ENCODE data around the gene THYN1.

THYN1 gene

DNA sequence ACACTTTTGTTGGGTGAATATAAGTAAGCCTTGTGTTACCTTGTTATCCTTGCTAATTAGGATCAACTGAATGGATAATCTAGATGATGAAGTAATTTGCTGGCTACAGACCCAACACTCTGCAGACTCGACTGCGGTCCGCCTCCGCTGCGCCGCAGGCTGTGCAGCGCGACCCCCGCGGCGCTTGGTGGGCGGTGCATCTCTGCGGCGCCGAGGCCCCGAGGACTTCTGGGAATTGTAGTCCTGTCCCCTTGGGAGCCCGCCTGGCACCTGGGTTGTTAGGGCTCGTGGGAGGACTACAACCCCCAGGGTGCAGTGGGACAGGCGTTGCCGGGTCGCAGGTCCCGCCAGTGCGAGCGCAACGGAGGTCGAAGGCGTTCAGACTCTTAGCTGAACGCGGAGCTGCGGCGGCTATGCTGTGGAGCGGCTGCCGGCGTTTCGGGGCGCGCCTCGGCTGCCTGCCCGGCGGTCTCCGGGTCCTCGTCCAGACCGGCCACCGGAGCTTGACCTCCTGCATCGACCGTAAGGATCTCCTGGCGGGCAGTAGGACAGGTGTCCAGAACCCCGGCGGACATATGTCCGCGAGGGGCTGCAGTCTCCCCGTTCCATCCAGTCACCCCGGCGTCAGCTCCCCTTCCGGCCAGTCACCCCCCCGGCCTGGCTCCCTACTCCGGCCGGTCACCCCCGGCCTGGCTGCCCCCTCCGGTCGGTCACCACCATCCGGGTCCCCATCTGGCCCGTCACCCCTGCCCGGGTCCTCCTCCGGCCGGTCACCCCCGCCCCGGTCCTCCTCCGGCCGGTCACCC, at the start of gene THYN1, which contains the start of gene ACAD8:
THYN1 (minus strand) TSS at position 165 of the 806 bp plus-strand sequence. CDS start 470 bp downstream, outside the sequence.
ACAD8 (plus strand) TSS at position 381 of the 806 bp plus-strand sequence; CDS start at position 414, 33 bp downstream.
- TF ChIP-seq GATA2 (IDR thresholded peaks at IDR 0.05; ENCODE audit: low read depth, low read length) (no peak), GATA3 (IDR thresholded peaks at IDR 0.05; ENCODE audit: low read depth, low read length) (no peak)

DNA sequence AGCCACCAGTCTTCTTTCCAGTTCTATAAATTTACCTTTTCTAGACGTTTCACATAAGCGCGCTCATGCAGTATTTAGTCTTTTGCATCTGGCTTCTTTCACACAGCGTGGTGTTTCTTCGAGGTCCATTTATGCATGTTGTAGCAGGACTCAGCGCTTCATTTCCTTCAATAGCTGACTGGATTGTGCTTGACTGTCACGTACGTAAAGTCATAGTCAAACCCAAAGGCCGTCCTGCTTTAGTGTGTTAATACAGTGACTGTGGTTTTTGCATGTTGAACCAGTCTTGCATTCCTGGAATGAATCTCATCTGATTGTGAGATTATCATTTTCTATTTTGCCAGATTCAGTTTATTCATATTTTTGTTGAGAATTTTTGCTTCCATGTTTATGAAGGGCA, 41.5 kb upstream of the THYN1 start:
- TF ChIP-seq GATA2 (IDR thresholded peaks at IDR 0.05; ENCODE audit: low read depth, low read length): no peak
- TF ChIP-seq GATA3 (IDR thresholded peaks at IDR 0.05; ENCODE audit: low read depth, low read length): no peak

DNA sequence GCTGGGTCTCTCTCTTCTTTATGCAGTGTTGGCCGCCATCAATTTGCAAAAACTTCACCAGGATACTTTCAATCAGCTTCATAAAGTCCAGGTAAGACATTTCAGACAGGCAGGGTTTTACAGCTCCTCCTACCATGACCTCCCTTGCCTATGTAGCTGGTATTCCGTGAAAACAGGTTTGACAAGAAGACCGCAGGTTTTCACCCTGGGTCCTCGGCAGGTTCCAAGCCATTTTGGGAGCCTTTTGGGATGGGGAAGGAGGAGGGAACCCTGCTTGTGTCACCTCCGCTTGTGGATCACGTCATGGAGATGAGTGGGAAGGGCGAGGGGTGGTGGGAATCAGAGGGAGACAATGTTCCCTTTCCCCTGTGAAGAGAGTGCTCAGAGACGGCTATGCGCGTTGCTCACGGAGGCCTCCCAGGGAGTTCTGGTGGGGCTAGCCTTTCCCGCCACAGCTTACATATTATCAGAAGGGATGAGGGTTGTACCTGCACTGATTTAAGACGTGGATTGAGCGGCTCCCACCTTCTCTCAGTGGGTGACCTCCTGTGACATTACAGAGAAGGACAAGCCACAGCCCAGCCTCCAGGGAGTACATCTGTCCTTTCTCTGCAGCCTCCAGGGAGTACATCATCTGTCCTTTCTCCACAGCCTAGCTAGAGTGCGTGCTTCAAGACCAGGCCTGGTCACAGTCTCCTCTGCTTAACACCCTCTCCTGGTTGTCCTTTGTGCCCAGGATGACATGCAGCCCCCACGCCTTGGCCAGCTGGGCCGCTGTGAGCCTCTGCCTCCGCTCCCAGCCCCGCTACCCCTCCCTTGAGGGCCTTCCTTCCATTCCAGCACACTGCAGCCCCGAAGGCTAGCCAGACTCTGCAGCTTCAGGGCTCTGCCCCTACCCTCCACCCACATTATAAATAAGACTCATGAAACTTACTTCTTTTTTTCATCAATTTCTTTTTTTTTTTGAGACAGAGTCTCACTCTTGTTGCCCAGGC, 40.3 kb upstream of the THYN1 start:
- TF ChIP-seq GATA2 (IDR thresholded peaks at IDR 0.05; ENCODE audit: low read depth, low read length): no peak
- no peak for TF ChIP-seq GATA3 (IDR thresholded peaks at IDR 0.05; ENCODE audit: low read depth, low read length)

DNA sequence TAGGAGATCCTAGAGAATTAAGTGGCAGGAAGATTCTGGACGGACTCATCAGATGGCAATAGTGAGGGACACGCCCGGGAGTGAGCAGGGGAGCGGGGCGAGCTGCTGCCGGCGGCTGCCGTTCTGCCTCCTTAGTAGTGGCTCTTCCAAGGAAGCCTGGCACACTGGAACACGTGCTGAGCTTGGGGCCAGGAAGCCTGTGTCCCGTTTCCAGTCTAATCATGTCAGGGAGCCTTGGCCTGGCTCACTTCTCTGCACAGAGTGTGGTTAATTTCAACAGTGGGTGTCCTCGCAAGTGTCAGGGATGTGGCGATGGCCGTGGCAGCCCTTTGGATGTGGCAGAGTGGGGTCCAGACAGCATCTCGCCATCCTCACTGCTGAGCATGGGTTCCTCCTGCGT, 39.5 kb upstream of the THYN1 start:
- TF ChIP-seq GATA3 (IDR thresholded peaks at IDR 0.05; ENCODE audit: low read depth, low read length): no peak
- TF ChIP-seq GATA2 (IDR thresholded peaks at IDR 0.05; ENCODE audit: low read depth, low read length): no peak

DNA sequence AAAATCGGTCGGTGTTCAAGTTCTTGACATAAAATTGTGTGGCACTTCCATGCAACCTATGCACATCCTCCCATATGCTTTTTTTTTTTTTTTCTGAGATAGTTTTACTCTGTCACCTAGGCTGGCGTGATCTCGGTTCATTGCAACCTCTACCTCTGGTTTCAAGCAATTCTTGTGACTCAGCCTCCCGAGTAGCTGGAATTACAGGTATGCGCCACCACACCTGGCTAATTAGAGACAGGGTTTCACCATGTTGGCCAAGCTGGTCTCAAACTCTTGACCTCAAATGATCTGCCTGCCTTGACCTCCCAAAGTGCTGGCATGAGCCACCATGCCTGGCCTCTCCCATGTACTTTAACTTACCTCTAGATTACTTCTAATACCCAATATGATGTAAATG, 38.0 kb upstream of the THYN1 start:
- TF ChIP-seq GATA3 (IDR thresholded peaks at IDR 0.05; ENCODE audit: low read depth, low read length) (no peak), GATA2 (IDR thresholded peaks at IDR 0.05; ENCODE audit: low read depth, low read length) (no peak)

DNA sequence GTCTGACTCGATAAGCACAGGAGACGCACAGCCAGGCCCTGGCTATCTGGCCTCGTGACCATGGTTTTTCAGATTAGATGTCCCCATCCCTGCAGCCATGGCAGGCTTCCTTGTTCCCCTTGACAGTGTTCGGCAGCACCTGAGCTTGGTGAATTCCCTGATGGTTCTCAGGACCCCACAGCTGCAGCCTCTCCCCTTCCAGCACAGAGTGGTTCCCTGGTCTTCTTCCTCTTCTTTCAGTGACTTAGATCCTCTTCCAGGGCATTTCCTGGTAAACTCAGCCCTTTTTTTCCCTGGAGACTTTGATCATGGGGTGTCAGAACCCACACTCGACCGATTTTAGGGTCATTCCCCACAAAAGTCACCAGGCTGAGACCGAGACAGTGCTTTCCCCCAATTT, 37.5 kb upstream of the THYN1 start:
- TF ChIP-seq GATA3 (IDR thresholded peaks at IDR 0.05; ENCODE audit: low read depth, low read length) (no peak), GATA2 (IDR thresholded peaks at IDR 0.05; ENCODE audit: low read depth, low read length) (no peak)

DNA sequence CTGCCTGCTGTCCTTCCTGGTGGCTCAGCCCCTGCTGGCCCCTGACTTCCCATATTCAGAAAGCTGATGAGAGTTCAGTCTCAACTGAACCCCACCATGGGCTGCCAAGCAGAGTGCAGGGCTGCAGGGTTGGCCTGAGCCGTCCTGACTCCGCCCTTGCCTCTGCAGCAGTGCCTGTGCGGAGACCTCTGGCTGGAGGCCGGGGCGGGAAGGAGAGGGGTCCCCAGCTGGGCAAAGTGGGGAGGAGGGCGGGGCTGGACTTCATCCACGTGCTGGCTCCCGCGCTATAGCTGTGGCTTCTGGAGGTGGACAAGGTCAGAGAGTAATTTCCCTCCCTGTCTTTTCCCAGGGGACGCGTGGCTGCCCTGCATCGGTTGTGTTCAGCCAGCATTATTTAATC, 36.6 kb upstream of the THYN1 start:
- no peak for TF ChIP-seq GATA3 (IDR thresholded peaks at IDR 0.05; ENCODE audit: low read depth, low read length)
- TF ChIP-seq GATA2 (IDR thresholded peaks at IDR 0.05; ENCODE audit: low read depth, low read length): no peak

DNA sequence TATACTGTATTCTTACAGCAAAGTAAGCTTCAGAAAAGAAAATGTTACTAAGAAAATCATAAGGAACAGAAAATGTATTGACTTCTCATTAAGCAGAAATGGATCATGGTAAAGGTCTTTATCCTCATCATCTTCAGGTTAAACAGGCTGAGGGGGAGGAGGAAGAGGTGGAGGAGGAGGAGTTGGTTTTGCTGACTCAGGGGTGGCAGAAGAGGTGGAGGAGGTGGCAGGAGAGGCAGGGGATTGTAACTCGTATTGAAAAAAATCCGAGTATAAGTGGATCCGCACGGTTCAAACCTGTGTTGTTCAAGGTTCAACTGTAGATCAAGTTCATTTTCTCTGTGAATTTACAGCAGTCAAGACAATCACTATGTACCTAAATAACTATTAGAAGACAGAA, 36.0 kb upstream of the THYN1 start:
- TF ChIP-seq GATA3 (IDR thresholded peaks at IDR 0.05; ENCODE audit: low read depth, low read length) (no peak), GATA2 (IDR thresholded peaks at IDR 0.05; ENCODE audit: low read depth, low read length) (no peak)

DNA sequence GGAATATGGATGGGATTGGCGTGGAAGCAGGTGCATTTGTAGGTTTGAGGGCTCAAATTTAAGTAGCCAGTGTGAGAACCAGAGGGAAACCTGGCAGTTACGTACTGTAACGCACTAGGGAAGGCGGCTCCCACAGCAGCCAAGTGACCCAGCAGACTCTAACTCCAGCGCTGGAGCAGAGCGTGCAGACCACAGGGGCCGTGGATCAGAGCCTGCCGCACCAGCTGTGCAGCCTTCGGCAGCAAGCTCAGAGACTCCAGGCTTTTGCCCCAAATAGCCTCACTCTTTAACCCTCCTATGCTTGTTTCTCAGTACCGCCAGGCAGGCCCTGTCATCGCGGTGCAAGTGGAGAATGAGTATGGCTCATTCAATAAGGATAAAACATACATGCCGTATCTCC, 35.3 kb upstream of the THYN1 start:
- TF ChIP-seq GATA3 (IDR thresholded peaks at IDR 0.05; ENCODE audit: low read depth, low read length) (no peak), GATA2 (IDR thresholded peaks at IDR 0.05; ENCODE audit: low read depth, low read length) (no peak)

DNA sequence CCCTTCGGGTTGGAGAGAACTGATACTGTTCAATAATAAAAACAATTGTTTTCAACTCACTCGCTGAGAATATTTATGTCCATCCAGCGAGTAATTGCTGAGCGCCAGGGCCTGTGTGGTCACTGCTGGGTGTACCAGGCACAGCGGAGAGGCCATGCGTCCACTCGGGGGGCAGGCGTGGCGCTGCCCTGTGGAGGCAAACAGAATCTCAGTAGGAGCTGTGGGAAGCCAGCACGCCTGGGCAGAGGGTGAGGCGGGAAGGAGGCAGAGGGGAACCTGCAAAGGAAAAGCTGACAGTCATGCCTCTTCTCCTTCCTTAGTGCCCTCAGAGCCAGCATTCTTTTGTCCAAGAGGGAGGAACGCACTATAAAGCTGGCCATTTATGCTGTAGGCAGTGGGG, 34.4 kb upstream of the THYN1 start:
- TF ChIP-seq GATA3 (IDR thresholded peaks at IDR 0.05; ENCODE audit: low read depth, low read length): no peak
- TF ChIP-seq GATA2 (IDR thresholded peaks at IDR 0.05; ENCODE audit: low read depth, low read length): no peak

DNA sequence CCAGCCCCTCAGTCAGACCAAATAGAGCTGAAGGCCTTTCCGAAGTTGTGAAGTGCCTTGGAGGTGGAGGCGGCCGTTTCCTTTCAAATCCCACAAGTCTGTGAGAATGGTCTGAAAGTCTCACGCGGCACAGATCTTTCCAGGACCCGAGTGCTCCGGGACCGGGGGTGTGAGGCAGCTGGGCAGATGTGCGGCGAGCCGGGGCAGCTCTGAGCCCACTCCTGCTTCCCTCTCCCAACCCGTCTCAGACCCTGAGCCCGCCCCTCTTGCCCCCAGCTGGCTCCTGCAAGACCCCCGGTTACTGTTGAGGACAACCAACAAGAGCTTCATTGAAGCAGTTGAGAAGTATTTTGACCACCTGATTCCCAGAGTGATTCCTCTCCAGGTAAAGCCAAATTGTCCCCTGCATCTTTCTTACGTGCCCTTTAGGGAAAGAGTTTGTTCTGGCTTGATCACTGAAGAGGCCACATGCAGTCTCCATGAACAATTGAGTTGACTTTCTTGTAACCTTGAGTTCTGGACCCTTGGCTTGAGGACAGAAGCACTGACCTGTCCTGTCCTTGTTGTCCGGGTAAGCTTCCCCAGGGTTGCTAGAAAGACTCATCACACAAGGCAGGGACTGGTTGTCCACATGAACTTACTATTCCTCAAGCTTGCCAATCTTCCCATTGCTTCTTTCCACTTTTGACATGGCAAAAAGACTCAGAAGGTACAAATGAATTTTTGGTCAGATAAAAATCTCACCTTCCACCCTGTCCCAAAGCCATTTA, 30.5 kb upstream of the THYN1 start:
- TF ChIP-seq GATA2 (IDR thresholded peaks at IDR 0.05; ENCODE audit: low read depth, low read length): no peak
- TF ChIP-seq GATA3 (IDR thresholded peaks at IDR 0.05; ENCODE audit: low read depth, low read length): no peak

DNA sequence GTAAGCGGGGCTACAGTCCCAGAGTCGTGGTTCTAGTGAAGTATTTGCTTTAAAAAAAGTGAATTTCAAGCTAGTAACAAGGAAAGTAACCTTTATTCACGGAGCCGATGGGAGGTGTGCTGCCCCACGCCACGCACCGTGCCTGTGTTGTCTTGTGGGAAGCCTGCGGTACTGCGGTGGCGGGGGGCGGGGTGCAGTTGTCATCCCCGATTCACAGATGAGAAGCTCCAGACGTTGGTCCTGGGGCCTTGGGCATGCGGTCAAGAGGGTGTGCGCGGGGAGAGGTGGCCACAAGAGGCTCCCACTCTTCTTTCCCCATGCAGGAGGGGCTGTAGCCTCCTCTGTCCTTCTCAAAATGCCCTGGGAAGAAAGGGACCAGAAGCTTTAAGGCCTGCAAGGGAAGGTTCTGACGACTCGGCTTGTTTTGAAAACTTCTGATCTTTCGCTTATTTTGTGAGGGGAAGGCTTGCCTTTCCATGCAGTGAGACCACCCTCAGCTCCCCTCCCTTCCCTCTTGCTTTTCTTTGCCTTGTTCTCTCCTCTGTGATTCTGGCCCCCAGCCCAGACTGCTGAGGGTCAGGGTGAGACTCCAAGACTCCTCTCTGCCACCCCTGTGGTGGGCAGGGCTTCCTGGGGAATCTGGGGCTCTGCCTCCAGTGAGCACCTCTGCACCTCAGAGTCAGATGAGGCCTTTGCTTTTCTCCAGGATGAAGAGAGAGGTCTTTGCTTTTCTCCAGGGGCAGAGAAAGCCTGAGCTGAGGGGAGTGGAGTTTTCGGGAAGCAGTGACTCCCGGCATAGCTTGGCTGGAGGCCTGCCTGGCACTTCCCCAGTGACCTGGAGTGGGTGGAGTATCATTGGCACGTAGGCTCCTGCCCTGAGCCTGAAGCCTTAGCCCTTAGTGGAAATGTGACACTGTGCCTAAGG, 29.2 kb upstream of the THYN1 start:
- TF ChIP-seq GATA2 (IDR thresholded peaks at IDR 0.05; ENCODE audit: low read depth, low read length): no peak
- no peak for TF ChIP-seq GATA3 (IDR thresholded peaks at IDR 0.05; ENCODE audit: low read depth, low read length)

DNA sequence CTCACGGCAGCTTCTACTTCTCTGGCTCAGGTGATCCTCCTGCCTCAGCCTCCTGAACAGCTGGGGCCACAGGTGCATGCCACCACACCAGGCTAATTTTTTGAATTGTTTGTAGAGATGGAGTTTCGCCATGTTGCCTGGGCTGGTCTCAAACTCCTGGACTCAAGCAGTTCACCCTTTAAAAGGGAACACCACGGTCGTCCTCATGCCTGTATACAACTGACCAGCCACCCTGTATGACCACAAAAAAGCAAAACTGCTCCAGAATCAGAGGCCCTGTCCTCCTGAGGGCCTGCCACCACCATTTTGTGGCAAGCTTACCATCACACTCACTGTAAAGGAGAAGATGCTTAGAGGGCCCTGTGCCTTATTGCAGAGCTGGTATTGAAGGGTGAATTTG, 25.2 kb upstream of the THYN1 start:
- TF ChIP-seq GATA2 (IDR thresholded peaks at IDR 0.05; ENCODE audit: low read depth, low read length): no peak
- no peak for TF ChIP-seq GATA3 (IDR thresholded peaks at IDR 0.05; ENCODE audit: low read depth, low read length)
